ENCODE results near the gene KEAP1.

Gene KEAP1

GRCh38 chr19:10523135-10523636 is 20.0 kb upstream of the KEAP1 start:
- no peak for DNase-seq (ENCODE audit: low read depth in 2 of 2)

- DNase-seq (ENCODE audit: low read depth in 2 of 2) = no peak
These were observed 18.5 kb upstream of the KEAP1 start for GRCh38 chr19:10521461-10522171.

GRCh38 chr19:10520652-10521318 is 17.6 kb upstream of the KEAP1 start:
- DNase-seq (ENCODE audit: low read depth in 2 of 2) = no peak

GRCh38 chr19:10519421-10519820 is 16.3 kb upstream of the KEAP1 start:
- no peak for DNase-seq (ENCODE audit: low read depth in 2 of 2)

GRCh38 chr19:10518444-10519361 is 15.5 kb upstream of the KEAP1 start:
- no peak for DNase-seq (ENCODE audit: low read depth in 2 of 2)

GRCh38 chr19:10517760-10518443 is 14.7 kb upstream of the KEAP1 start:
- no peak for DNase-seq (ENCODE audit: low read depth in 2 of 2)

GRCh38 chr19:10517361-10517759 is 14.2 kb upstream of the KEAP1 start, which contains the start of gene S1PR5:
S1PR5 (minus strand) TSS chr19:10517447; CDS start chr19:10515011, 2,436 bp downstream.
- DNase-seq (ENCODE audit: low read depth in 2 of 2) = no peak

GRCh38 chr19:10516671-10517286 is 13.6 kb upstream of the KEAP1 start:
- DNase-seq (ENCODE audit: low read depth in 2 of 2) = no peak

GRCh38 chr19:10516064-10516385 is 12.9 kb upstream of the KEAP1 start:
- DNase-seq (ENCODE audit: low read depth in 2 of 2) = no peak

GRCh38 chr19:10514211-10515145 is 11.3 kb upstream of the KEAP1 start:
- DNase-seq (ENCODE audit: low read depth in 2 of 2) = no peak

- DNase-seq (ENCODE audit: low read depth in 2 of 2) = no peak
These were observed 10.1 kb upstream of the KEAP1 start for GRCh38 chr19:10513223-10513622.

- DNase-seq (ENCODE audit: low read depth in 2 of 2) = peak in 1 of 2 donors; percentile 58
These were observed 7.2 kb upstream of the KEAP1 start for GRCh38 chr19:10510301-10510802.

- DNase-seq (ENCODE audit: low read depth in 2 of 2) = peak in 1 of 2 donors; percentile 47
These were observed 5.6 kb upstream of the KEAP1 start for GRCh38 chr19:10508707-10509106.

- no peak for DNase-seq (ENCODE audit: low read depth in 2 of 2)
These were observed 4.9 kb upstream of the KEAP1 start for GRCh38 chr19:10508036-10508435.

- DNase-seq (ENCODE audit: low read depth in 2 of 2) = peak; percentile 71 to 82
These were observed 2.5 kb upstream of the KEAP1 start for GRCh38 chr19:10505583-10506229.

GRCh38 chr19:10502524-10503001 is 593 bp downstream of the KEAP1 start:
- peak; percentile 85 to 88 for DNase-seq (ENCODE audit: low read depth in 2 of 2)

- DNase-seq (ENCODE audit: low read depth in 2 of 2) = no peak
These were observed 1.1 kb downstream of the KEAP1 start for GRCh38 chr19:10501971-10502523.

GRCh38 chr19:10500247-10500592 is 2.9 kb downstream of the KEAP1 start:
- no peak for DNase-seq (ENCODE audit: low read depth in 2 of 2)

Data from stimulated activated CD4-positive, alpha-beta T cell treated with anti-CD3 and anti-CD28 coated beads, Interleukin-15, amount 100 ng/mL, for 48 hours (primary cell).